ENCODE results near the gene CRCP. TPM values are rescaled to one million over a fixed set of nuclear protein-coding genes. Genes with fewer than 3 reads are reported as not detected.
"Not testable (repeated sequence)": the region's sequence is repeated elsewhere in the genome, so short reads cannot be mapped to it uniquely, and the experiment has no call there.

The CRCP gene
- total and polyA plus RNA-seq, 2 of the 13 experiments (the other 11 are each of a cell fraction or from before 2014, with no cell fraction given): 22.7 to 31.0 TPM

- TF ChIP-seq TARDBP (CRISPR knock-in tag; IDR thresholded peaks at IDR 0.05): no peak
These were observed 14.1 kb upstream of the CRCP start (continued) for GRCh38 chr7:66100408-66101050.

GRCh38 chr7:66102168-66102567 is 12.5 kb upstream of the CRCP start:
- H3K4me3 ChIP-seq (replicated peaks in 1 of 3; ENCODE audit: insufficient read depth in 1 of 3, low read depth in 2 of 3, low read length in 3 of 3); BruUV-seq (replicated peaks); H2AFZ ChIP-seq (ENCODE audit: low read length); H3K79me2 ChIP-seq (ENCODE audit: insufficient read depth, low read length); H4K20me1 ChIP-seq (ENCODE audit: insufficient read depth, low read length); intact Hi-C loops (cut with micrococcal nuclease; ENCODE audit: unreplicated experiment); H3K36me3 ChIP-seq (replicated peaks in 1 of 2; ENCODE audit: control insufficient read depth in 1 of 2, insufficient read depth in 2 of 2, low read length in 2 of 2); H3K27ac ChIP-seq (ENCODE audit: extremely low read length, insufficient read depth, low read length); H3K9ac ChIP-seq (ENCODE audit: insufficient read depth, low read depth, low read length); DNase-seq (ENCODE audit: low spot score); H3K4me2 ChIP-seq (ENCODE audit: low read depth, low read length); POLR2A ChIA-PET; in situ Hi-C loops (cut with HindIII; ENCODE audit: extremely low pct_ligation_motif_present, low pct_unique_long_range_greater_than_20kb); H3K27me3 ChIP-seq (ENCODE audit: control insufficient read depth in 1 of 2, insufficient read depth in 2 of 2, low read length in 2 of 2); CTCF ChIA-PET (ENCODE audit: low intra/inter-chr PET ratio, low total read pairs); ATAC-seq; FAIRE-seq; H3K9me3 ChIP-seq (ENCODE audit: low read length): not testable (repeated sequence)
- peaks cover 11% of the 10 kb centered on the region for H3K4me1 ChIP-seq (ENCODE audit: insufficient read depth, low read length)
- WGBS (ENCODE audit: low lambda C conversion rate): 96% methylated on average over 6 of the region's 6 CpGs

GRCh38 chr7:66103994-66104393 is 10.7 kb upstream of the CRCP start:
- ATAC-seq; H3K4me2 ChIP-seq (ENCODE audit: low read depth, low read length); H3K9ac ChIP-seq (ENCODE audit: insufficient read depth, low read depth, low read length); BruUV-seq (replicated peaks); intact Hi-C loops (cut with micrococcal nuclease; ENCODE audit: unreplicated experiment); H2AFZ ChIP-seq (ENCODE audit: low read length); H3K79me2 ChIP-seq (ENCODE audit: insufficient read depth, low read length); H3K27me3 ChIP-seq (ENCODE audit: control insufficient read depth in 1 of 2, insufficient read depth in 2 of 2, low read length in 2 of 2); CTCF ChIA-PET (ENCODE audit: low intra/inter-chr PET ratio, low total read pairs); H3K27ac ChIP-seq (ENCODE audit: extremely low read length, insufficient read depth, low read length); H3K9me3 ChIP-seq (ENCODE audit: low read length); H4K20me1 ChIP-seq (ENCODE audit: insufficient read depth, low read length); POLR2A ChIA-PET; DNase-seq (ENCODE audit: low spot score); H3K36me3 ChIP-seq (replicated peaks in 1 of 2; ENCODE audit: control insufficient read depth in 1 of 2, insufficient read depth in 2 of 2, low read length in 2 of 2); H3K4me3 ChIP-seq (replicated peaks in 1 of 3; ENCODE audit: insufficient read depth in 1 of 3, low read depth in 2 of 3, low read length in 3 of 3); FAIRE-seq; in situ Hi-C loops (cut with HindIII; ENCODE audit: extremely low pct_ligation_motif_present, low pct_unique_long_range_greater_than_20kb): not testable (repeated sequence)
- peaks cover 25% of the 10 kb centered on the region for H3K4me1 ChIP-seq (ENCODE audit: insufficient read depth, low read length)
- 53% methylated on average over 3 of the region's 3 CpGs for WGBS (ENCODE audit: low lambda C conversion rate)

Data from HepG2 (cell line).